H1 (cell line): ENCODE results near the gene RAB40A. TPM values are rescaled to one million over a fixed set of nuclear protein-coding genes. Genes with fewer than 3 reads are reported as not detected.

Source experiments
- KDM5A ChIP-seq: fragments of 200-600 bp; IDR thresholded peaks from 2 replicates; pipeline ENCODE4 v1.7.1; 2012; ENCODE audit warnings: mild to moderate bottlenecking, low read length, inconsistent platforms, mixed read lengths
- RAD21 ChIP-seq, 2 experiments: IDR thresholded peaks in 1 of 2; conservative IDR thresholded peaks in 1 of 2; 2 replicates each; pipeline ENCODE4 v1.6.1; 2011; ENCODE audit warnings: low read depth in 2 of 2, low read length in 2 of 2, improper control_type of control experiment in 1 of 2, inconsistent platforms in 1 of 2, mild to moderate bottlenecking in 1 of 2, moderate library complexity in 1 of 2
- polyA plus RNA-seq, 7 experiments: library from polyadenylated mRNA; depleted of rRNA in 3 of 7; stranded (reverse) in 5 of 7; unstranded in 2 of 7; fragments of >200 nt in 5 of 7; fragments of 200-250 nt in 2 of 7; gene quantifications; 1 replicate in 5 of 7; 2 replicates in 1 of 7; 4 replicates in 1 of 7; pipeline versions ENCODE4 v1.2.1 to v1.2.3, GENCODE V29; 2011 to 2013; ENCODE audit warnings: missing spikeins in 2 of 7, mixed read lengths in 2 of 7
- total RNA-seq: library from RNA; stranded (reverse); fragmentation: NEBNext Ultra II Directional; extraction: Animal tissue kit (Norgen Biotek cat#: 25700); gene quantifications from 2 replicates; pipeline ENCODE4 v1.2.1, GENCODE V29; 2021
- TF ChIP-seq, protein P1 (sequence below): IDR thresholded peaks from 2 replicates; pipeline ENCODE4 v1.6.1; 2011; ENCODE audit warnings: low read length, improper control_type of control experiment

Gene RAB40A
- total and polyA plus RNA-seq, 2 of the 8 experiments (the other 6 are each of a cell fraction or from before 2014, with no cell fraction given): 0.09 to 0.21 TPM

DNA sequence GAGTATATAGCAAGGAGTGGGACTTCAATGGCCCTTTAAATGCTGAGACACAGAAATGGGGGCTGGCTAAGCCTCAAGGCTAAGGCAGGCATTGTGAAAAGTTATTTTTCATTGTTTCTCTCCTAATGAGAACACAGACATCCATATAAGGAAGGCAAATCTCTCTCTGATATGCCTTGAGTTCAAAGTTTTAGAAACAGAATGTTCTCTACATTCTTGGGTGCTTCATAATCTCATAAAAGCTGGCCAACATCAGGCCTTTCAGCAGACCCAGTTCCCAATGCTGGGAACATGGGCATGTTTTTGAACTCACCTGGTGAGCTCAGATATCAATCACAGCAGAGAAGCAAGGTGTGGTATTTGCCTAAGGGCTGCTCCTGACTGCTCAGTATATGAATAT is 19.4 kb upstream of the RAB40A start (continued):
- TF ChIP-seq, protein P1, sequence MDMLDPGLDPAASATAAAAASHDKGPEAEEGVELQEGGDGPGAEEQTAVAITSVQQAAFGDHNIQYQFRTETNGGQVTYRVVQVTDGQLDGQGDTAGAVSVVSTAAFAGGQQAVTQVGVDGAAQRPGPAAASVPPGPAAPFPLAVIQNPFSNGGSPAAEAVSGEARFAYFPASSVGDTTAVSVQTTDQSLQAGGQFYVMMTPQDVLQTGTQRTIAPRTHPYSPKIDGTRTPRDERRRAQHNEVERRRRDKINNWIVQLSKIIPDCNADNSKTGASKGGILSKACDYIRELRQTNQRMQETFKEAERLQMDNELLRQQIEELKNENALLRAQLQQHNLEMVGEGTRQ: no peak
- no peak for TF ChIP-seq KDM5A
- no peak for TF ChIP-seq RAD21 (IDR thresholded peaks at IDR 0.05 in 1 of 2, conservative IDR thresholded peaks at IDR 0.05 in 1 of 2; ENCODE audit: low read depth in 2 of 2, low read length in 2 of 2)
